IMR-90 (cell line): ENCODE results near the gene LRP6.

ENCODE experiments used
- BHLHE40 ChIP-seq: fragments of 150-350 bp; IDR thresholded peaks from 2 replicates; pipeline ENCODE4 v1.6.1; 2016; ENCODE audit warnings: mild to moderate bottlenecking, low read depth, low read length
- CEBPB ChIP-seq: IDR thresholded peaks from 2 replicates; pipeline ENCODE4 v1.6.1; 2012; ENCODE audit warnings: low read depth, low read length, improper control_type of control experiment
- FOS ChIP-seq: fragments of 150-350 bp; IDR thresholded peaks from 2 replicates; pipeline ENCODE4 v1.6.1; 2016; ENCODE audit warnings: low read depth, low read length
- MAFK ChIP-seq: IDR thresholded peaks from 2 replicates; pipeline ENCODE4 v1.6.1; 2012; ENCODE audit warnings: low read depth, low read length, improper control_type of control experiment
- MXI1 ChIP-seq: IDR thresholded peaks from 2 replicates; pipeline ENCODE4 v1.6.1; 2012; ENCODE audit warnings: low read depth, mild to moderate bottlenecking, low read length, moderate library complexity, borderline replicate concordance
- NFE2L2 ChIP-seq: fragments of 150-350 bp; IDR thresholded peaks from 2 replicates; pipeline ENCODE4 v1.6.1; 2016; ENCODE audit warnings: low read depth, mild to moderate bottlenecking, low read length
- POLR2A ChIP-seq: IDR thresholded peaks from 2 replicates; pipeline ENCODE4 v1.6.1; 2012; ENCODE audit warnings: mild to moderate bottlenecking, low read depth, low read length
- RAD21 ChIP-seq: IDR thresholded peaks from 2 replicates; pipeline ENCODE4 v1.6.1; 2012; ENCODE audit warnings: low read length, improper control_type of control experiment
- RCOR1 ChIP-seq: IDR thresholded peaks from 2 replicates; pipeline ENCODE4 v1.6.1; 2012; ENCODE audit warnings: mild to moderate bottlenecking, low read length, improper control_type of control experiment; ENCODE audit not compliant: insufficient replicate concordance
- RFX5 ChIP-seq: IDR thresholded peaks from 2 replicates; pipeline ENCODE4 v1.8.0; 2012; ENCODE audit warnings: low read depth, mild to moderate bottlenecking, low read length, moderate library complexity
- SMC3 ChIP-seq: fragments of 150-350 bp; IDR thresholded peaks from 2 replicates; pipeline ENCODE4 v1.6.1; 2016; ENCODE audit warnings: low read depth, mild to moderate bottlenecking, antibody characterized with exemption, low read length, moderate library complexity
- TF ChIP-seq, protein P1 (sequence below): conservative IDR thresholded peaks from 2 replicates; pipeline ENCODE4 v1.5.1; 2012; ENCODE audit warnings: mild to moderate bottlenecking, low read depth, low read length, improper control_type of control experiment
- TF ChIP-seq, protein P2 (sequence below): fragments of 150-350 bp; IDR thresholded peaks from 2 replicates; pipeline ENCODE4 v1.6.1; 2017; ENCODE audit warnings: mild to moderate bottlenecking, antibody characterized with exemption, low read length, low read depth
- TF ChIP-seq, protein P3 (sequence below): fragments of 150-350 bp; IDR thresholded peaks from 2 replicates; pipeline ENCODE4 v1.6.1; 2016; ENCODE audit warnings: low read depth, mild to moderate bottlenecking, low read length, moderate library complexity, borderline replicate concordance

DNA sequence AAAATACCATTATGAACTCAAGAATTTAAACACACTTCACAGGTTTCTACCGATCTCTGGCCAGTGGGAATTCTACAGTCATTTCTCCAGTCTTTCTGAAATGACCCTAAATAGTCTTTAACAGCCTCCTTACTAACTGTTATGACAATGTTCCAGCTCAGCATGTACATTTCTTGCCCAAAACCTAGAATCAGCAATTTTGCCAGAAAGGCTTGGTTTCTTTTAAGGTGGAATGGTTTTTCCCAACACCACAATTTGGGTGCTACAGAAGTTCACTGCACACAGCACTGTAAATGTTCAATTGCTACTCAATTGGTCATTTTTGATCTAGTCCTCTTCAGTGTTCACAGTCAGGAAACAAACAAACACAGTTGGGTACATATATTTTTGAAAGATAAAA lies 69.7 kb downstream of the LRP6 start:
- TF ChIP-seq, protein P1, sequence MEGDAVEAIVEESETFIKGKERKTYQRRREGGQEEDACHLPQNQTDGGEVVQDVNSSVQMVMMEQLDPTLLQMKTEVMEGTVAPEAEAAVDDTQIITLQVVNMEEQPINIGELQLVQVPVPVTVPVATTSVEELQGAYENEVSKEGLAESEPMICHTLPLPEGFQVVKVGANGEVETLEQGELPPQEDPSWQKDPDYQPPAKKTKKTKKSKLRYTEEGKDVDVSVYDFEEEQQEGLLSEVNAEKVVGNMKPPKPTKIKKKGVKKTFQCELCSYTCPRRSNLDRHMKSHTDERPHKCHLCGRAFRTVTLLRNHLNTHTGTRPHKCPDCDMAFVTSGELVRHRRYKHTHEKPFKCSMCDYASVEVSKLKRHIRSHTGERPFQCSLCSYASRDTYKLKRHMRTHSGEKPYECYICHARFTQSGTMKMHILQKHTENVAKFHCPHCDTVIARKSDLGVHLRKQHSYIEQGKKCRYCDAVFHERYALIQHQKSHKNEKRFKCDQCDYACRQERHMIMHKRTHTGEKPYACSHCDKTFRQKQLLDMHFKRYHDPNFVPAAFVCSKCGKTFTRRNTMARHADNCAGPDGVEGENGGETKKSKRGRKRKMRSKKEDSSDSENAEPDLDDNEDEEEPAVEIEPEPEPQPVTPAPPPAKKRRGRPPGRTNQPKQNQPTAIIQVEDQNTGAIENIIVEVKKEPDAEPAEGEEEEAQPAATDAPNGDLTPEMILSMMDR, result no peak
- TF ChIP-seq POLR2A, result no peak
- TF ChIP-seq NFE2L2, result no peak
- no peak for TF ChIP-seq RFX5
- TF ChIP-seq, protein P2, sequence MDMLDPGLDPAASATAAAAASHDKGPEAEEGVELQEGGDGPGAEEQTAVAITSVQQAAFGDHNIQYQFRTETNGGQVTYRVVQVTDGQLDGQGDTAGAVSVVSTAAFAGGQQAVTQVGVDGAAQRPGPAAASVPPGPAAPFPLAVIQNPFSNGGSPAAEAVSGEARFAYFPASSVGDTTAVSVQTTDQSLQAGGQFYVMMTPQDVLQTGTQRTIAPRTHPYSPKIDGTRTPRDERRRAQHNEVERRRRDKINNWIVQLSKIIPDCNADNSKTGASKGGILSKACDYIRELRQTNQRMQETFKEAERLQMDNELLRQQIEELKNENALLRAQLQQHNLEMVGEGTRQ, result no peak
- TF ChIP-seq, protein P3, sequence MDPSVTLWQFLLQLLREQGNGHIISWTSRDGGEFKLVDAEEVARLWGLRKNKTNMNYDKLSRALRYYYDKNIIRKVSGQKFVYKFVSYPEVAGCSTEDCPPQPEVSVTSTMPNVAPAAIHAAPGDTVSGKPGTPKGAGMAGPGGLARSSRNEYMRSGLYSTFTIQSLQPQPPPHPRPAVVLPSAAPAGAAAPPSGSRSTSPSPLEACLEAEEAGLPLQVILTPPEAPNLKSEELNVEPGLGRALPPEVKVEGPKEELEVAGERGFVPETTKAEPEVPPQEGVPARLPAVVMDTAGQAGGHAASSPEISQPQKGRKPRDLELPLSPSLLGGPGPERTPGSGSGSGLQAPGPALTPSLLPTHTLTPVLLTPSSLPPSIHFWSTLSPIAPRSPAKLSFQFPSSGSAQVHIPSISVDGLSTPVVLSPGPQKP, result no peak
- no peak for TF ChIP-seq FOS
- no peak for TF ChIP-seq BHLHE40
- no peak for TF ChIP-seq RAD21
- no peak for TF ChIP-seq MXI1
- TF ChIP-seq RCOR1, result no peak
- no peak for TF ChIP-seq SMC3
- no peak for TF ChIP-seq MAFK
- no peak for TF ChIP-seq CEBPB
